HepG2 (cell line): ENCODE results near the gene LCA5. TPM values are rescaled to one million over a fixed set of nuclear protein-coding genes. Genes with fewer than 3 reads are reported as not detected.

Experiments
- BCL6 ChIP-seq: IDR thresholded peaks from 2 replicates; pipeline ENCODE4 v1.6.1; 2016; ENCODE audit warnings: missing genetic modification reagents, missing compliant biosample characterization
- CREBL2 ChIP-seq: sonication (generic); formaldehyde crosslinking; IDR thresholded peaks from 2 replicates; pipeline ENCODE4 v1.8.1; 2023; ENCODE audit warnings: missing genetic modification reagents, mild to moderate bottlenecking, borderline replicate concordance
- DZIP1 ChIP-seq: sonication (generic); formaldehyde crosslinking; IDR thresholded peaks from 2 replicates; pipeline ENCODE4 v1.5.0; 2020; ENCODE audit warnings: mild to moderate bottlenecking, missing genetic modification reagents
- GABPB1 ChIP-seq: IDR thresholded peaks from 2 replicates; pipeline ENCODE4 v1.6.1; 2016; ENCODE audit warnings: mild to moderate bottlenecking, missing genetic modification reagents, moderate library complexity, missing compliant biosample characterization
- HDAC6 ChIP-seq: fragments of 200-600 bp; sonication (generic); IDR thresholded peaks from 2 replicates; pipeline ENCODE4 v1.7.0; 2017; ENCODE audit warnings: mild to moderate bottlenecking, antibody characterized with exemption, low read length, low read depth
- HOXA7 ChIP-seq: sonication (generic); formaldehyde crosslinking; IDR thresholded peaks from 2 replicates; pipeline ENCODE4 v1.8.1; 2022; ENCODE audit warnings: mild to moderate bottlenecking, missing genetic modification reagents, moderate library complexity
- JARID2 ChIP-seq: sonication (generic); formaldehyde crosslinking; IDR thresholded peaks from 2 replicates; pipeline ENCODE4 v1.8.1; 2023; ENCODE audit warnings: missing genetic modification reagents, inconsistent platforms; ENCODE audit not compliant: insufficient replicate concordance
- KLF9 ChIP-seq: IDR thresholded peaks from 2 replicates; pipeline ENCODE4 v1.6.1; 2016; ENCODE audit warnings: low read depth
- MAFF ChIP-seq: IDR thresholded peaks from 2 replicates; pipeline ENCODE4 v1.6.1; 2011; ENCODE audit warnings: low read depth, low read length, improper control_type of control experiment
- MAFG ChIP-seq: sonication (generic); formaldehyde crosslinking; IDR thresholded peaks from 2 replicates; pipeline ENCODE4 v1.5.1; 2020; ENCODE audit warnings: mild to moderate bottlenecking, missing genetic modification reagents
- MNT ChIP-seq: fragments of 450-650 bp; IDR thresholded peaks from 2 replicates; pipeline ENCODE4 v1.6.1; 2016
- MTF1 ChIP-seq: sonication (generic); formaldehyde crosslinking; IDR thresholded peaks from 2 replicates; pipeline ENCODE4 v1.5.0; 2020; ENCODE audit warnings: missing genetic modification reagents
- PRDM4 ChIP-seq: sonication (generic); formaldehyde crosslinking; IDR thresholded peaks from 2 replicates; pipeline ENCODE4 v1.9.0; 2021; ENCODE audit warnings: missing genetic modification reagents, borderline replicate concordance
- PTBP1 ChIP-seq: fragments of 200-400 bp; formaldehyde crosslinking; IDR thresholded peaks from 2 replicates; pipeline ENCODE4 v1.6.1; 2018; ENCODE audit warnings: low read length, low read depth; ENCODE audit not compliant: poor library complexity, severe bottlenecking
- RBAK ChIP-seq: sonication (generic); formaldehyde crosslinking; IDR thresholded peaks from 2 replicates; pipeline ENCODE4 v1.5.1; 2020; ENCODE audit warnings: mild to moderate bottlenecking, missing genetic modification reagents
- RBFOX2 ChIP-seq: fragments of 200-400 bp; formaldehyde crosslinking; IDR thresholded peaks from 2 replicates; pipeline ENCODE4 v1.6.1; 2017; ENCODE audit warnings: low read depth, mild to moderate bottlenecking, low read length
- RFX1 ChIP-seq: fragments of 450-650 bp; IDR thresholded peaks from 2 replicates; pipeline ENCODE4 v1.6.1; 2017
- SMC3 ChIP-seq: IDR thresholded peaks from 2 replicates; pipeline ENCODE4 v1.6.1; 2011; ENCODE audit warnings: low read length, improper control_type of control experiment
- SP140L ChIP-seq: sonication (generic); formaldehyde crosslinking; IDR thresholded peaks from 2 replicates; pipeline ENCODE4 v1.4.0; 2020; ENCODE audit warnings: missing genetic modification reagents, borderline replicate concordance
- ZC3H13 ChIP-seq: sonication (generic); formaldehyde crosslinking; IDR thresholded peaks from 2 replicates; pipeline ENCODE4 v1.8.1; 2023; ENCODE audit warnings: mild to moderate bottlenecking, missing genetic modification reagents, moderate library complexity
- ZNF253 ChIP-seq: sonication (generic); formaldehyde crosslinking; IDR thresholded peaks from 2 replicates; pipeline ENCODE4 v1.8.0; 2022; ENCODE audit warnings: mild to moderate bottlenecking, missing genetic modification reagents, borderline replicate concordance
- ZNF296 ChIP-seq: sonication (generic); formaldehyde crosslinking; conservative IDR thresholded peaks from 2 replicates; pipeline ENCODE4 v1.5.0; 2020; ENCODE audit warnings: mild to moderate bottlenecking, missing genetic modification reagents
- ZNF451 ChIP-seq: sonication (generic); formaldehyde crosslinking; IDR thresholded peaks from 2 replicates; pipeline ENCODE4 v1.5.0; 2020; ENCODE audit warnings: mild to moderate bottlenecking, missing genetic modification reagents
- ZNF660 ChIP-seq: sonication (generic); formaldehyde crosslinking; IDR thresholded peaks from 2 replicates; pipeline ENCODE4 v1.5.1; 2020; ENCODE audit warnings: mild to moderate bottlenecking, low read depth, missing genetic modification reagents, borderline replicate concordance
- ZNF720 ChIP-seq: sonication (generic); formaldehyde crosslinking; IDR thresholded peaks from 2 replicates; pipeline ENCODE4 v1.4.0; 2020; ENCODE audit warnings: missing genetic modification reagents
- polyA plus RNA-seq, 8 experiments: library from polyadenylated mRNA; depleted of rRNA in 3 of 8; stranded (reverse) in 7 of 8; unstranded in 1 of 8; fragments of >200 nt; fragmentation: Illumina TruSeq in 4 of 8; extraction: Trizol in 4 of 8; gene quantifications; 2 replicates each; pipeline versions ENCODE4 v1.2.1 to v1.2.3, GENCODE V29; 2011 to 2016; ENCODE audit warnings: low read depth in 4 of 8, missing spikeins in 1 of 8, mixed read lengths in 1 of 8; ENCODE audit not compliant: insufficient read depth in 1 of 8
- total RNA-seq, 5 experiments: library from RNA; depleted of rRNA; stranded (reverse); fragments of >200 nt; fragmentation: Illumina TruSeq; extraction: Trizol; gene quantifications; 2 replicates each; pipeline ENCODE4 v1.2.3, GENCODE V29; 2016; ENCODE audit warnings: low read depth in 1 of 5

Gene LCA5
- total and polyA plus RNA-seq, 2 of the 13 experiments (the other 11 are each of a cell fraction or from before 2014, with no cell fraction given): 0.84 to 4.6 TPM

- TF ChIP-seq PTBP1 (no peak), GABPB1 (CRISPR knock-in tag) (peak; percentile 66; the same call in 1 of the 2 replicates), DZIP1 (CRISPR knock-in tag) (no peak), MNT (no peak), CREBL2 (no peak), HDAC6 (no peak), MTF1 (CRISPR knock-in tag) (no peak), HOXA7 (no peak), ZNF720 (CRISPR knock-in tag) (no peak), SP140L (CRISPR knock-in tag) (no peak), RBAK (CRISPR knock-in tag) (no peak), ZNF451 (CRISPR knock-in tag) (peak; percentile 90; the same call in 1 of the 2 replicates), MAFF (no peak), KLF9 (CRISPR knock-in tag) (no peak), ZC3H13 (0 out of 2 replicates have a peak, but pooled peaks have one; percentile 8), BCL6 (CRISPR knock-in tag) (no peak), ZNF660 (CRISPR knock-in tag) (no peak), ZNF253 (CRISPR knock-in tag) (no peak), JARID2 (no peak), RFX1 (peak; percentile 62), SMC3 (no peak), RBFOX2 (peak; percentile 58), MAFG (no peak), ZNF296 (CRISPR knock-in tag) (no peak), PRDM4 (CRISPR knock-in tag) (no peak)
Measured at GRCh38 chr6:79536954-79537747, at the start of gene LCA5 (continued).
